Ishikawa (cell line): ENCODE data around the gene GCA.

Experiments
- CEBPB ChIP-seq: IDR thresholded peaks from 2 replicates; pipeline ENCODE4 v1.6.1; 2012
- EP300 ChIP-seq: IDR thresholded peaks from 2 replicates; pipeline ENCODE4 v1.6.1; 2012; ENCODE audit warnings: borderline replicate concordance
- RAD21 ChIP-seq: IDR thresholded peaks from 2 replicates; pipeline ENCODE4 v1.6.1; 2012; ENCODE audit warnings: low read depth
- TAF1 ChIP-seq: IDR thresholded peaks from 2 replicates; pipeline ENCODE4 v1.6.1; 2012; ENCODE audit warnings: low read depth, mild to moderate bottlenecking
- TEAD4 ChIP-seq: IDR thresholded peaks from 2 replicates; pipeline ENCODE4 v1.6.1; 2012
- USF1 ChIP-seq: IDR thresholded peaks from 2 replicates; pipeline ENCODE4 v1.6.1; 2012
- YY1 ChIP-seq: IDR thresholded peaks from 2 replicates; pipeline ENCODE4 v1.6.1; 2012; ENCODE audit warnings: low read depth
- TF ChIP-seq, protein P1 (sequence below): IDR thresholded peaks from 2 replicates; pipeline ENCODE4 v1.6.1; 2012; ENCODE audit warnings: low read depth, mild to moderate bottlenecking

DNA sequence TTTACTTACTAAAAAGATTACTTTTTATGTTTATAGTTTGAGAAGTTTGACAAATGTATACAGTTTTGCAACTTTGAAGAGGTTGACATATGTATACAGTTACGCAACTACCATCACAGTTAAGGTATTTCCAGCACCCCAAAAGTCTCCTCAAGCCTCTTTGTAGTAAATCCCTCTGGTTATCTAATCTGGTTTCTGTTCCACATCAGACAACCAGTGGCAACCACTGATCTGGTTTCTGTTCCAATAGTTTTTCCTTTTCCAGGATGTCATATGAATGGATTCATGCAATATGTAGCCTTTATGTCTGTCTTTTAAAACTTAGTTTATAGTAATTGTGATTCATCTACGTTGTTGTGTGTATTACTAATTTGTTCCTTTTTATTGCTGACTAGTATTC is 48.9 kb upstream of the GCA start:
- TF ChIP-seq TAF1 (no peak), USF1 (no peak), EP300 (no peak), YY1 (no peak), RAD21 (no peak), CEBPB (no peak), TEAD4 (no peak)
- TF ChIP-seq, protein P1, sequence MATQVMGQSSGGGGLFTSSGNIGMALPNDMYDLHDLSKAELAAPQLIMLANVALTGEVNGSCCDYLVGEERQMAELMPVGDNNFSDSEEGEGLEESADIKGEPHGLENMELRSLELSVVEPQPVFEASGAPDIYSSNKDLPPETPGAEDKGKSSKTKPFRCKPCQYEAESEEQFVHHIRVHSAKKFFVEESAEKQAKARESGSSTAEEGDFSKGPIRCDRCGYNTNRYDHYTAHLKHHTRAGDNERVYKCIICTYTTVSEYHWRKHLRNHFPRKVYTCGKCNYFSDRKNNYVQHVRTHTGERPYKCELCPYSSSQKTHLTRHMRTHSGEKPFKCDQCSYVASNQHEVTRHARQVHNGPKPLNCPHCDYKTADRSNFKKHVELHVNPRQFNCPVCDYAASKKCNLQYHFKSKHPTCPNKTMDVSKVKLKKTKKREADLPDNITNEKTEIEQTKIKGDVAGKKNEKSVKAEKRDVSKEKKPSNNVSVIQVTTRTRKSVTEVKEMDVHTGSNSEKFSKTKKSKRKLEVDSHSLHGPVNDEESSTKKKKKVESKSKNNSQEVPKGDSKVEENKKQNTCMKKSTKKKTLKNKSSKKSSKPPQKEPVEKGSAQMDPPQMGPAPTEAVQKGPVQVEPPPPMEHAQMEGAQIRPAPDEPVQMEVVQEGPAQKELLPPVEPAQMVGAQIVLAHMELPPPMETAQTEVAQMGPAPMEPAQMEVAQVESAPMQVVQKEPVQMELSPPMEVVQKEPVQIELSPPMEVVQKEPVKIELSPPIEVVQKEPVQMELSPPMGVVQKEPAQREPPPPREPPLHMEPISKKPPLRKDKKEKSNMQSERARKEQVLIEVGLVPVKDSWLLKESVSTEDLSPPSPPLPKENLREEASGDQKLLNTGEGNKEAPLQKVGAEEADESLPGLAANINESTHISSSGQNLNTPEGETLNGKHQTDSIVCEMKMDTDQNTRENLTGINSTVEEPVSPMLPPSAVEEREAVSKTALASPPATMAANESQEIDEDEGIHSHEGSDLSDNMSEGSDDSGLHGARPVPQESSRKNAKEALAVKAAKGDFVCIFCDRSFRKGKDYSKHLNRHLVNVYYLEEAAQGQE: no peak
